K562 (cell line): ENCODE measurements around the gene MAP2K7. TPM values are rescaled to one million over a fixed set of nuclear protein-coding genes. Genes with fewer than 3 reads are reported as not detected.

Experiments
- ARID2 ChIP-seq: fragments of 450-650 bp; IDR thresholded peaks from 2 replicates; pipeline ENCODE4 v1.6.1; 2017; ENCODE audit warnings: antibody characterized with exemption, mild to moderate bottlenecking
- BDP1 ChIP-seq: IDR thresholded peaks from 3 replicates; pipeline ENCODE4 v1.6.1; 2011; ENCODE audit not compliant: insufficient read length, insufficient read depth
- SNRNP70 ChIP-seq: fragments of 200-400 bp; formaldehyde crosslinking; optimal IDR thresholded peaks from 2 replicates; pipeline ENCODE3; 2017; ENCODE audit warnings: low read depth, low read length
- ZNF41 ChIP-seq: fragments of 250-450 bp; sonication (Bioruptor Pico); conservative IDR thresholded peaks from 2 replicates; pipeline ENCODE4 v1.4.0; 2020; ENCODE audit warnings: mild to moderate bottlenecking
- polyA plus RNA-seq, 8 experiments: library from polyadenylated mRNA; depleted of rRNA in 4 of 8; stranded (reverse) in 5 of 8; unstranded in 3 of 8; fragments of >200 nt; fragmentation: Nextera tagmentation in 2 of 8; fragmentation: Illumina TruSeq in 1 of 8; extraction: Ambion mirVana in 2 of 8; extraction: Trizol in 1 of 8; gene quantifications; 2 replicates each; pipeline versions ENCODE4 v1.2.1 to v1.2.3, GENCODE V29; 2011 to 2014; ENCODE audit warnings: inconsistent platforms in 1 of 8, missing spikeins in 1 of 8
- total RNA-seq, 7 experiments: library from RNA; depleted of rRNA in 6 of 7; stranded (reverse); fragments of >200 nt in 6 of 7; fragmentation: Illumina TruSeq in 2 of 7; extraction: Trizol in 2 of 7; gene quantifications; 2 replicates each; pipeline versions ENCODE4 v1.2.1 to v1.2.3, GENCODE V29; 2011 to 2021; ENCODE audit warnings: low replicate concordance in 1 of 7
- TF ChIP-seq, protein P1 (sequence below): fragments of 450-650 bp; formaldehyde crosslinking; IDR thresholded peaks from 2 replicates; pipeline ENCODE4 v1.4.0; 2020; ENCODE audit warnings: mild to moderate bottlenecking, mixed read lengths
- TF ChIP-seq, protein P2 (sequence below): fragments of 450-650 bp; IDR thresholded peaks from 2 replicates; pipeline ENCODE4 v1.7.1; 2018; ENCODE audit warnings: mild to moderate bottlenecking, low read depth; ENCODE audit not compliant: partially characterized antibody
- TF ChIP-seq, protein P3 (sequence below): fragments of 450-650 bp; formaldehyde crosslinking; IDR thresholded peaks from 2 replicates; pipeline ENCODE4 v1.4.0; 2020; ENCODE audit warnings: mild to moderate bottlenecking, moderate library complexity
- TF ChIP-seq, protein P4 (sequence below), 2 experiments: fragments of 450-650 bp in 1 of 2; IDR thresholded peaks; 2 replicates each; pipeline ENCODE4 v1.6.1; 2011 to 2017; ENCODE audit warnings: low read depth in 2 of 2, antibody characterized with exemption in 1 of 2, borderline replicate concordance in 1 of 2, low read length in 1 of 2, mild to moderate bottlenecking in 1 of 2, mixed read lengths in 1 of 2; ENCODE audit not compliant: control insufficient read depth in 1 of 2
- TF ChIP-seq, protein P5 (sequence below), 2 experiments: fragments of 450-650 bp; IDR thresholded peaks; 2 replicates each; pipeline ENCODE4 v1.6.1; 2018; ENCODE audit warnings: mild to moderate bottlenecking in 2 of 2, low read depth in 1 of 2; ENCODE audit not compliant: partially characterized antibody in 2 of 2
- TF ChIP-seq, protein P6 (sequence below): fragments of 250-450 bp; sonication (Bioruptor Pico); IDR thresholded peaks from 2 replicates; pipeline ENCODE4 v1.8.0; 2021; ENCODE audit warnings: borderline replicate concordance, mild to moderate bottlenecking, moderate library complexity; ENCODE audit not compliant: poor library complexity, severe bottlenecking

MAP2K7 gene
- total and polyA plus RNA-seq, 9 of the 15 experiments (the other 6 are each of a cell fraction or from before 2014, with no cell fraction given): 0.51 to 45.8 (median 14.1) TPM

DNA sequence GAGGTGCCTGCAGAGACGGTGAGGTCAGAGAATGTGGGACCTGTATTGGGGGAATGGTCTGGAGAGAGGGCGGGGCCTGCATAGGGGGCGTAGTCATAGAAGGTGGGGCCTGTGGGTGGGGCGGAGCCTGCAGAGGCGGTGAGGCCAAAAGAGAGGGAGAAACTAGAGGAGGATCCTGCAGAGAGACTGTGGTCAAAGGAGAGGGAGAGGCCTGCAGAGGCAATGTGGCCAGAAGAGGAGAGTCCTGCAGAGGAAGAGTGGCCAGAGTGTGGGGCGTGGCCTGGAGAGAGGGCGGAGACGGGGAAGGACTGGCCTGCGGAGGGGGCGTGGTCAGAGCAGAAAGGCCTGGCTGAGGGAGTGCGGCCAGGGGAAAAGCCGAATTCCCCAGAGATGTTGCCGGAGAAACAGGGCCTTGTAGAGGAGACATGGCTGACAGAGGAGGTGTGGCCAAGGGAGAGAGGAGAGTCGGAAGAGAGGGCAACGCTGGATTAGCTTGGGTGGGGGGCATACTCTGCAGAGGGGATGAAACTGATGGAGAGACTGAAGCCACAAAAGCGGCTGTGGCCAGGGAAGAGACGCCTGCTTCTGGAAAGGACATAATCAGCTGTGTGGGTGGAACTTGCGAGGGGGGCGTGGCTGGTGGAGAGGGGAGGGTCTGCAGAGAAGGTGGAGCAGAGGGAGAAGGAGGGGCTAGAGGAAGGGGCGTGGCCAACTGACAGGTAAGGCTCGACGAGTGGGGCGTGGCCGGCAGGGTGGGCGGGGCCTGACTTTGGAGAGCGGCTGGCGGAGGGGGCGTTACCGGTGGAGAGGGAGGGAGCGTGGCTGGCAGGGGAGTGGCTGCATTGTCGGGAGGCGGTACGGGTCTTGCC lies 32.0 kb upstream of the MAP2K7 start (continued):
- TF ChIP-seq, protein P1, sequence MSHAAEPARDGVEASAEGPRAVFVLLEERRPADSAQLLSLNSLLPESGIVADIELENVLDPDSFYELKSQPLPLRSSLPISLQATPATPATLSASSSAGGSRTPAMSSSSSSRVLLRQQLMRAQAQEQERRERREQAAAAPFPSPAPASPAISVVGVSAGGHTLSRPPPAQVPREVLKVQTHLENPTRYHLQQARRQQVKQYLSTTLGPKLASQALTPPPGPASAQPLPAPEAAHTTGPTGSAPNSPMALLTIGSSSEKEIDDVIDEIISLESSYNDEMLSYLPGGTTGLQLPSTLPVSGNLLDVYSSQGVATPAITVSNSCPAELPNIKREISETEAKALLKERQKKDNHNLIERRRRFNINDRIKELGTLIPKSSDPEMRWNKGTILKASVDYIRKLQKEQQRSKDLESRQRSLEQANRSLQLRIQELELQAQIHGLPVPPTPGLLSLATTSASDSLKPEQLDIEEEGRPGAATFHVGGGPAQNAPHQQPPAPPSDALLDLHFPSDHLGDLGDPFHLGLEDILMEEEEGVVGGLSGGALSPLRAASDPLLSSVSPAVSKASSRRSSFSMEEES (CRISPR knock-in tag): no peak
- TF ChIP-seq, protein P2, sequence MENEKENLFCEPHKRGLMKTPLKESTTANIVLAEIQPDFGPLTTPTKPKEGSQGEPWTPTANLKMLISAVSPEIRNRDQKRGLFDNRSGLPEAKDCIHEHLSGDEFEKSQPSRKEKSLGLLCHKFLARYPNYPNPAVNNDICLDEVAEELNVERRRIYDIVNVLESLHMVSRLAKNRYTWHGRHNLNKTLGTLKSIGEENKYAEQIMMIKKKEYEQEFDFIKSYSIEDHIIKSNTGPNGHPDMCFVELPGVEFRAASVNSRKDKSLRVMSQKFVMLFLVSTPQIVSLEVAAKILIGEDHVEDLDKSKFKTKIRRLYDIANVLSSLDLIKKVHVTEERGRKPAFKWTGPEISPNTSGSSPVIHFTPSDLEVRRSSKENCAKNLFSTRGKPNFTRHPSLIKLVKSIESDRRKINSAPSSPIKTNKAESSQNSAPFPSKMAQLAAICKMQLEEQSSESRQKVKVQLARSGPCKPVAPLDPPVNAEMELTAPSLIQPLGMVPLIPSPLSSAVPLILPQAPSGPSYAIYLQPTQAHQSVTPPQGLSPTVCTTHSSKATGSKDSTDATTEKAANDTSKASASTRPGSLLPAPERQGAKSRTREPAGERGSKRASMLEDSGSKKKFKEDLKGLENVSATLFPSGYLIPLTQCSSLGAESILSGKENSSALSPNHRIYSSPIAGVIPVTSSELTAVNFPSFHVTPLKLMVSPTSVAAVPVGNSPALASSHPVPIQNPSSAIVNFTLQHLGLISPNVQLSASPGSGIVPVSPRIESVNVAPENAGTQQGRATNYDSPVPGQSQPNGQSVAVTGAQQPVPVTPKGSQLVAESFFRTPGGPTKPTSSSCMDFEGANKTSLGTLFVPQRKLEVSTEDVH: no peak
- TF ChIP-seq ARID2 (no peak), ZNF41 (CRISPR knock-in tag) (no peak), BDP1 (no peak), SNRNP70 (no peak)
- TF ChIP-seq, protein P3, sequence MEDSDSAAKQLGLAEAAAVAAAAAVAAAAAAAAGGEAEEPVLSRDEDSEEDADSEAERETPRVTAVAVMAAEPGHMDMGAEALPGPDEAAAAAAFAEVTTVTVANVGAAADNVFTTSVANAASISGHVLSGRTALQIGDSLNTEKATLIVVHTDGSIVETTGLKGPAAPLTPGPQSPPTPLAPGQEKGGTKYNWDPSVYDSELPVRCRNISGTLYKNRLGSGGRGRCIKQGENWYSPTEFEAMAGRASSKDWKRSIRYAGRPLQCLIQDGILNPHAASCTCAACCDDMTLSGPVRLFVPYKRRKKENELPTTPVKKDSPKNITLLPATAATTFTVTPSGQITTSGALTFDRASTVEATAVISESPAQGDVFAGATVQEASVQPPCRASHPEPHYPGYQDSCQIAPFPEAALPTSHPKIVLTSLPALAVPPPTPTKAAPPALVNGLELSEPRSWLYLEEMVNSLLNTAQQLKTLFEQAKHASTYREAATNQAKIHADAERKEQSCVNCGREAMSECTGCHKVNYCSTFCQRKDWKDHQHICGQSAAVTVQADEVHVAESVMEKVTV (CRISPR knock-in tag): no peak
- TF ChIP-seq, protein P4, sequence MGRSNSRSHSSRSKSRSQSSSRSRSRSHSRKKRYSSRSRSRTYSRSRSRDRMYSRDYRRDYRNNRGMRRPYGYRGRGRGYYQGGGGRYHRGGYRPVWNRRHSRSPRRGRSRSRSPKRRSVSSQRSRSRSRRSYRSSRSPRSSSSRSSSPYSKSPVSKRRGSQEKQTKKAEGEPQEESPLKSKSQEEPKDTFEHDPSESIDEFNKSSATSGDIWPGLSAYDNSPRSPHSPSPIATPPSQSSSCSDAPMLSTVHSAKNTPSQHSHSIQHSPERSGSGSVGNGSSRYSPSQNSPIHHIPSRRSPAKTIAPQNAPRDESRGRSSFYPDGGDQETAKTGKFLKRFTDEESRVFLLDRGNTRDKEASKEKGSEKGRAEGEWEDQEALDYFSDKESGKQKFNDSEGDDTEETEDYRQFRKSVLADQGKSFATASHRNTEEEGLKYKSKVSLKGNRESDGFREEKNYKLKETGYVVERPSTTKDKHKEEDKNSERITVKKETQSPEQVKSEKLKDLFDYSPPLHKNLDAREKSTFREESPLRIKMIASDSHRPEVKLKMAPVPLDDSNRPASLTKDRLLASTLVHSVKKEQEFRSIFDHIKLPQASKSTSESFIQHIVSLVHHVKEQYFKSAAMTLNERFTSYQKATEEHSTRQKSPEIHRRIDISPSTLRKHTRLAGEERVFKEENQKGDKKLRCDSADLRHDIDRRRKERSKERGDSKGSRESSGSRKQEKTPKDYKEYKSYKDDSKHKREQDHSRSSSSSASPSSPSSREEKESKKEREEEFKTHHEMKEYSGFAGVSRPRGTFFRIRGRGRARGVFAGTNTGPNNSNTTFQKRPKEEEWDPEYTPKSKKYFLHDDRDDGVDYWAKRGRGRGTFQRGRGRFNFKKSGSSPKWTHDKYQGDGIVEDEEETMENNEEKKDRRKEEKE (IDR thresholded peaks at IDR 0.05; ENCODE audit: borderline replicate concordance in 1 of 2, control insufficient read depth in 1 of 2, low read depth in 2 of 2, low read length in 1 of 2): no peak
- TF ChIP-seq, protein P5, sequence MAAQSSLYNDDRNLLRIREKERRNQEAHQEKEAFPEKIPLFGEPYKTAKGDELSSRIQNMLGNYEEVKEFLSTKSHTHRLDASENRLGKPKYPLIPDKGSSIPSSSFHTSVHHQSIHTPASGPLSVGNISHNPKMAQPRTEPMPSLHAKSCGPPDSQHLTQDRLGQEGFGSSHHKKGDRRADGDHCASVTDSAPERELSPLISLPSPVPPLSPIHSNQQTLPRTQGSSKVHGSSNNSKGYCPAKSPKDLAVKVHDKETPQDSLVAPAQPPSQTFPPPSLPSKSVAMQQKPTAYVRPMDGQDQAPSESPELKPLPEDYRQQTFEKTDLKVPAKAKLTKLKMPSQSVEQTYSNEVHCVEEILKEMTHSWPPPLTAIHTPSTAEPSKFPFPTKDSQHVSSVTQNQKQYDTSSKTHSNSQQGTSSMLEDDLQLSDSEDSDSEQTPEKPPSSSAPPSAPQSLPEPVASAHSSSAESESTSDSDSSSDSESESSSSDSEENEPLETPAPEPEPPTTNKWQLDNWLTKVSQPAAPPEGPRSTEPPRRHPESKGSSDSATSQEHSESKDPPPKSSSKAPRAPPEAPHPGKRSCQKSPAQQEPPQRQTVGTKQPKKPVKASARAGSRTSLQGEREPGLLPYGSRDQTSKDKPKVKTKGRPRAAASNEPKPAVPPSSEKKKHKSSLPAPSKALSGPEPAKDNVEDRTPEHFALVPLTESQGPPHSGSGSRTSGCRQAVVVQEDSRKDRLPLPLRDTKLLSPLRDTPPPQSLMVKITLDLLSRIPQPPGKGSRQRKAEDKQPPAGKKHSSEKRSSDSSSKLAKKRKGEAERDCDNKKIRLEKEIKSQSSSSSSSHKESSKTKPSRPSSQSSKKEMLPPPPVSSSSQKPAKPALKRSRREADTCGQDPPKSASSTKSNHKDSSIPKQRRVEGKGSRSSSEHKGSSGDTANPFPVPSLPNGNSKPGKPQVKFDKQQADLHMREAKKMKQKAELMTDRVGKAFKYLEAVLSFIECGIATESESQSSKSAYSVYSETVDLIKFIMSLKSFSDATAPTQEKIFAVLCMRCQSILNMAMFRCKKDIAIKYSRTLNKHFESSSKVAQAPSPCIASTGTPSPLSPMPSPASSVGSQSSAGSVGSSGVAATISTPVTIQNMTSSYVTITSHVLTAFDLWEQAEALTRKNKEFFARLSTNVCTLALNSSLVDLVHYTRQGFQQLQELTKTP (IDR thresholded peaks at IDR 0.05; ENCODE audit: low read depth in 1 of 2, partially characterized antibody in 2 of 2): no peak
- TF ChIP-seq, protein P6, sequence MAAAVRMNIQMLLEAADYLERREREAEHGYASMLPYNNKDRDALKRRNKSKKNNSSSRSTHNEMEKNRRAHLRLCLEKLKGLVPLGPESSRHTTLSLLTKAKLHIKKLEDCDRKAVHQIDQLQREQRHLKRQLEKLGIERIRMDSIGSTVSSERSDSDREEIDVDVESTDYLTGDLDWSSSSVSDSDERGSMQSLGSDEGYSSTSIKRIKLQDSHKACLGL: no peak
